Activated CD4-positive, alpha-beta T cell treated with anti-CD3 and anti-CD28 coated beads, Interleukin-2, Interleukin-6, amounts not matched to agents 100 ng/mL and 50 ng/mL, durations not matched to agents 16 hours and 8 hours (primary cell): Measurements from ENCODE around the gene CCDC57.

Source experiments
- DNase-seq: peaks from one replicate; pipeline ENCODE4 v3.0.0-alpha.2; 2020

Gene CCDC57

DNA sequence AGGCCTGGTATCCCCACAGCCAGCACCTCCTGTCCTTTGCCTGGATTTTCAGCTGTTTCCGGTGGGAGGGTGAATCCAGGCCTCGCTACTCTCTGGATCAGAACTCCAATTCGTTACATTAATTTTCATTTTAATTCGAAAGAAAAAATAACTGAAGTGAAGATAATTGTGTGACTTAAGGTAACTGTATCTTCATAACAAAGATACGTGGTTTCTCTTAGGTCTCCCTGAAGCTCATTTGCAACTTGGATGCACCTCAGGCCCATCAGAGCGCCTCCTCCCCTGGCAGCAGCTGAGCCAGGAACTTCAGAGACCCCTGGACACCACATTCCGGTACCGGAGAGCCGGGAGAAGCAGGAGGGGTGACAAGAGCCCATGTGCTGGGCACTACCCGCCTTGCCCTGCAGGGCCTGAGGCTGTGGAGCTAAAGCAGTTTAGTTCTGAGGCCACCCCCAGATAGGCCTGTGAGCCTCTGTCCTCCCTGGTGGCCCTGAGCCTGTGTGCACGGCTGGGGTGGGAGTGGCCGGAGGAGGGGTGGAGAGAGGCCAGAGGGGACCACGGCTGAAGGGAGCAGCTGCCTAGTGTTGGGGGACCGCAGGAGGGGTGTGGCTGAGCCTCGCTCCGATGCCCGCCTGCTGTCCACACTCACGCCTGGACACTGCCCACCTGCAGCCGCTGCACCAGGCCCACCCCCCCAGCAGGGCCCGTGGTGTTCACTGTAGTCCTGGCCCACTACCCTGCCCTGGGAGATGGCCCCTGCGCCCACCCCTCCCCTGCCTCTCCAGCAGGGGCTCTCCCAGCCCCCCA lies 135.7 kb downstream of the CCDC57 start:
- DNase-seq, result no peak

DNA sequence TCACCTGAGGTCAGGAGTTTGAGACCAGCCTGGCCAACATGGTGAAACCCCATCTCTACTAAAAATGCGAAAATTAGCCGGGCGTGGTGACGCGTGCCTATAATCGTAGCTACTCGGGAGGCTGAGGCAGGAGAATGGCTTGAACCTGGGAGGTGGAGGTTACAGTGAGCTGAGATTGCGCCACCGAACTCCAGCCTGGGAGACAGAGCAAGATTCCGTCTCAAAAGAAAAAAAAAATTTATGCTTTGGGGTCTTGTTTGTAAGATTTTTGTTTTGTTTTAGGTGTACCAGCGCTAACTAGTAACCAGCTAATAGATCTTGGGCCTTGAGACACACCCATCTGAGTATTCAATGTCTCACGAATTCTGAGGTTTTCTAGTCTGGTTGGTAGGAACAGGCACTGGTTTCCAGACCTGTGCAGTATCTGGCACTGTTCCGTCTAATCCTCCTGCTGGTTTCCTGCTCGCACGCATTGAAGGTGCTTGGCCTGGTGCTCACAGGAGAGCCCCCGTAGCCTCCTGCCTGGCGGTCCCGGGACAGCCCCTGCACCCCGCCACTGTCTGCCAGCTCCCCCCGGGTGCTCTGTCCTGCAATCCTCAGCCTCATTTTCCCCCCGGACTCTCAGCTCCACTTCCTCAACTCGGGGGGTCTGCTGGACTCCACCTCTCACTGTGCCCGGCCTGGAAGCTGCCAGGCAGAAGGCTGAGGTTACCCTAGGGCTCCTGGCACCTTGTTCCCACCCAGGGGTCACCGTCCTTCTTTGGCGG lies 136.4 kb downstream of the CCDC57 start:
- no peak for DNase-seq

DNA sequence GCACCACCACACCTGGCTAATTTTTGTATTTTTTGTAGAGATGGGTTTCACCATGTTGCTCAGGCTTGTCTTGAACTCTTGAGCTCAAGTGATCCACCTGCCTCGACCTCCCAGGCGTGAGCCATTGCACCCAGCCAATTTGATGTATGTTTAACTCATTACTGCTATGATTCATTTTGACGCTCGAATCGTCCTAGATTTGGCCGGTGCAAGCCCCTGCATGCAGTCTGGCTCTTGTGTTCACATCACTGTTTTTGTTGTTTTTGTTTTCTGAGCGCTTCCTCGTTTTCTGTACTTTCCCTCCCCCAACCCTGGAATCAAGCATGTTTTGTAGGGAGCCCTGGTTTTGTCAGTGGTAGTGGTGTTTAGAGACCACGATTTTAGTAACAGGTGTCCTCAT lies 139.2 kb downstream of the CCDC57 start:
- no peak for DNase-seq

- DNase-seq, result no peak
These were observed 139.8 kb downstream of the CCDC57 start for GRCh38 chr17:82072827-82073226.

DNA sequence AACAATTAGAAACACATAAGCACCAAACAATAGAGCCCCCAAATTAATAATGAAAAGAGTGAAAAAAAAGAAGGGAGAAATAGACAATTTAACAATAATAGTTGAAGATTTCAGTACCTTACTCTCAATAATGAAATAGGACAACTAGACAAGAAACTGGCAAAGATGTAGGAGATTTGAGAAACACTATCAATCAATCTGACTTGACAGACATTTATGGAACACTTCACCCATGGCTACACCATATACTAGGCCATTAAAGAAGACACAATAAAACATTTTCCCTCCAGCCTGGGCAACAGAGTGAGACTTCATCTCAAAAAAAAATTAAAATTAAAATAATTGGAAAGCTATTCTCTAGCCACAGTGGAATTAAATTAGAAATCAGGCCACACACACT lies 142.0 kb downstream of the CCDC57 start:
- DNase-seq, result no peak

DNA sequence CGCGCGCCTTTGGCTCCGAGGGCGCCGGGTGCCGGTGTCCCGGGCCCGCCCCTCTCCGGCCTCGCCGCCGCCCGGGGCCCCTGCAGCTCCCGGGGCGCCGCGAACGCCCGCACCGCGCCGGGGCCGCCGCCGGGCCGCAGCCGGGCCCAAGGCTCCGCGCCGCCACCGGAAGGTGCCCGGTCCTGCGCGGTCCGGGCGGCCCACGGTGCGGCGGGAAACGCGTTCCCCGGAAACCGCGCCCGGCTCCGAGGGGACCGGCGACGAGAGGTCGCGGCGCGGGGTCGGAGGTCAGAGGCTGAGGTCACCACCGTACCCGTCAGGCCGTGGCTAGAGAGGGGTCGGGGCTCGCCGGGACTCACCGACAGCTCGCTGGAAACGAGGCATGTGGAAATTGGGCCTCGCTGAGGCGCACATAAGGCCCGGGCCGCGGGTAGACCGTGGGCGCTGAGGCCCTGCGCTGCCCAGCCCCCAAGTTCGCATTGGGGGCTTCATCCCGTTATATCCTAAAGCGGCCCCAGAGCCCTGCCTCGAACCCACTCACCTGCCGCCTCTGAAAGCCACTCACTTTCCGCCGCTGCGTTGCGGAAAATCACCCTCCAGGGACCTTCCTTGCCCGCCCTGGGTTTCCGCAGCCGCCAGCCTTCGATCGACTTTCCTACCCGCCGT lies 146.9 kb downstream of the CCDC57 start, which contains the start of gene DUS1L:
TSS of gene DUS1L (minus strand) at position 167 of the 666 bp plus-strand sequence. CDS start 745 bp downstream, outside the sequence.
- DNase-seq, result peak; percentile 82

- DNase-seq, result no peak
These were observed 147.4 kb downstream of the CCDC57 start for GRCh38 chr17:82065193-82065637.

DNA sequence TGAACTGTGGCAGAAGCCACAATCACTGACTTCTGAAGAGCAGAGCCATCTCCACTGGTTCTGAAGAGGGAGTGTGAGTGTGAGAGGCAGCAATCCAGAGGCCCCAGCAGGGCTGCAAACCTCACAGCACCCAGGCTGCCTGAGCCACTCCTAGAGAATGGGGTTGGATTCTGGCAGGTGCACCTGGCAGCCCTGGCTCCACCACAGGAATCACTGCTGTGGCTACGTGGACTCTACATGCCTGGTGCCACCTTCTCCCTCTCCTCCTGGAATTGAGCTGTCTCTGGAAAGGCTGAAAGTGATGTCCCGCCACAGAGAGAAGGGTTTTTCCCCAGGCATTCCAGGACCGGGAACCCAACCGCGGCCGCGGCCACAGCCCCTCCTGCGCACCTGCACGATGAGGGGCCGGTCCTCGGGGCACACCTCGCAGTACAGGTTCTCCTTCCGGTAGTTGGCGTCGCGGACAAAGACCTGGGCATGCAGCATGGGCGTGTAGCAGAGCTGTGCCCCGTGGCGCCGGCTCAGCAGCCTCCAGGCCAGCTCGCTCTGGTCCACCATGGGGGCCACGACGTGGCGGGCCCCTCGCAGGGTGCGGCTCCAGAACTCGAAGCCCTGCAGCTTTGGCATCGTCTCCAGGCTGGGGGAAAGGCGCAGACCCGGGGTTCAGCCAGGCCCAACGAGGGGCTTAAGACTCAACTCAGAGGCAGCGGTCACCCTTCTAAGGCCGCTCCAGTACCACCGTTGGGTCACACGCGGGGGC lies 148.0 kb downstream of the CCDC57 start:
- DNase-seq, result no peak

GRCh38 chr17:82063424-82064415 lies 148.9 kb downstream of the CCDC57 start:
- no peak for DNase-seq

- DNase-seq, result no peak
These were observed 149.7 kb downstream of the CCDC57 start for GRCh38 chr17:82062984-82063368.

GRCh38 chr17:82062076-82062983 lies 150.3 kb downstream of the CCDC57 start:
- DNase-seq, result no peak

DNA sequence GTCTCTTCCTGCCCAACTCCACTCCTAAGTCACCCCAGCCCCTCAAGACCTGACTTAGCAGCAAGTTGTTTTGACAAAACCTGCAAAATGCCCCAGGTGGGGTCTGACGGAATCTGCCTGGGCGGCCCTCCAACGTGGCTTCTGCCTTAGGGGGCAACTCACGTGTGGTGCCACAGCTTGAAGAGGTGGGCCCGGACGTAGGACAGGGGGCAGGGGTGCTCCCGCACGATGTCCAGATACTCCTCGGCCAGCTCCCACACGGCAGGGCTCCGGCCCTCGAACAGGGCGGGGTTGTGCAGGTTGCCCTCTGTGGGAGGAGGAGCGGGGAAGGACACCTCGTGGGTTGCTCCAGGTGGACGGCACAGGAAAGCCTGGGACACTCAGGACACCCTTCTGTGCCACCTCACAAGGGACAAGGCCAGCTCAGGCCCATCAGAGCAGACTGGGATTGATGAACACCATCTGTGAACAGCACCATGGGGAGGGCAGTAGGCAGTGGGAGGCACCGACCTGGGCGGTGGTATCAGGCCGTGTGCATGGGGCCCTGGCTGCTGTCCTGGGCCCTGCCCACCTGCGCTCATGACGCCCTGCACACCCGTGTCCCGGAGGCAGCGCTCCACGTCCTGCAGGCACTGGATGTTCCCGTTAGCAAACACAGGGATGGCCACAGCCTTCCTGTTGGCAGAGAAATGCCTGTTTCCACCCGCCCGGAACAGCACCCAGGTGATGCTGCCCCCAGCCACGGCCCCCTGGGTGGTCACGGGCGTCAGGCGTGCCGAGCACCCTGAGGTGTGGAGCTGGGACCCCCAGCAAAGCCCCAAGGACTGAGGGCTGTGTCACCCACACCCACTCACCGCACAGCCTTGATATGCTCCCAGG lies 151.4 kb downstream of the CCDC57 start:
- DNase-seq, result no peak

DNA sequence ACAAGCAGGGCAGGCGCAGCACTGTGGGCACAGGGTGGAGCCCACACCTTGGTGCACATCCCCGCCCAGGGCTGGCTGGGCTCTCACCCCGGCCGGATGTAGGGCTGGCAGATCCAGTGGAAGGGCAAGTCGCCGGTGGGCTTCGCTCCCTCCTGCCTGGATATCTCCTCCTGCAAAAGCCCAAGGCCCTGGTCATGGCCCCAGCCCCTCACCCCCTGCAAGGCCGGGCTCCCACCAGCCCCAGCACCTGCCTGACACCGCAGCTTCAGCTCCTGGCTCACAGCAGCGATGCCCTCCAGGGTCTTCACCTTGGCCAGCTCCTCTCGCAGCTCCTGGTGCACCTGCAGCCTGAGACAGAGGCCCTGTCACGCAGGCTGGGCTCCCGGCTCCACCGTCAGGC lies 152.0 kb downstream of the CCDC57 start:
- DNase-seq, result no peak

GRCh38 chr17:82060001-82060380 lies 152.7 kb downstream of the CCDC57 start:
- no peak for DNase-seq

DNA sequence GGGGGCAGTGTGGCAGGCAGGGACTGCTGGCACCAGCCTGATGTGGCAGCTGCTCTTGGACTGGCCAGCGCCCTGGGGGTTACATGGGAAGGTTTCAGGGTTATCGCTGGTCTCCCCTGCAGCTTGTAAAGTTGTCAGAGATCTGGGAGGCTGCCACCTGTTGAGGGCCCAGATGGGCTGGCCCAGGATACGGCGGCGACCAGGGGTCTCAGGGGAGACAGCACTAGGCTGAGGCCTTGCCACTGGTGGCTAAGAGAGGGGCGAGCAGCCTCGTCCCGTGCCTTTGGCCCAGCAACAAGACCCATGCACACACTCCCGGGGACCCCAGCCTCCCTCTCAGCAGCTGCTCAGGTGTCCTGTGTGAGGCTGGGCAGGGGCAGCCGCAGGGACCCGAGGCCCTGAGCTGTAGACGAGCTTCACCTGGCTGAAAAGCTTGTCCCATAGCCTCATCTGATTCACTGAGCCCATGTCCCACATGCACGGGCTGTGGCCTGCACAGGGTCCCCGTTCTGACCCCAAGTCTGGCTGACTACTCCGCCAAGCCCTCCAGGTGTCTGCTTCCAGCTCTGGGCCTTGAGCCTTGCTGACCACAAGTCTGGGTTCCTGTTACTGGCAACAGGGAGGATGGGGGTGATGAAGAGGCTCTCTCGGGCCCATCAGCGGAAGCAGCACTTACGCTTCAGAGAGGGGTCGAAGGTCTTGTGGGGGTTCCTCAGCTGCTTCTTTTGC lies 153.2 kb downstream of the CCDC57 start:
- DNase-seq, result no peak

DNA sequence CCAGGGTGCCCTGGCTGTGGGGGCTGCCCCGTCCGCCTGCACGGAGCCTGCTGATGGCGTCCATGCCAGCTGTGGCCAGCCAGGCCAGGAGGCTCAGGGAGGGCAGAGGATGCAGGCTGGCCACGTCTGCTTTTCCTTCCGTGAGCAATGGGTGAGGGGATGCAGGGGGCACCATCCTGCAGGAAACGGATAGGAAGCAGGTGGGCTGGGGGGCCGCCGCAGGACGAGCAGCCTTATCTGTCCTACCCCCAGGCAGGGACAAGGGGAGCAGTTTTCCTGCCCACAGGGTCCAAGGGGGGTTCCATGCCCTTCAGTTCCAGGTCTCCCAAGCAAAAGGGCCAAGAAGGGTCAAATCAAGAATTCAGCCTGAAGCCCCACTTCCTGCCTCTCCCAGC lies 153.8 kb downstream of the CCDC57 start:
- DNase-seq, result no peak

DNA sequence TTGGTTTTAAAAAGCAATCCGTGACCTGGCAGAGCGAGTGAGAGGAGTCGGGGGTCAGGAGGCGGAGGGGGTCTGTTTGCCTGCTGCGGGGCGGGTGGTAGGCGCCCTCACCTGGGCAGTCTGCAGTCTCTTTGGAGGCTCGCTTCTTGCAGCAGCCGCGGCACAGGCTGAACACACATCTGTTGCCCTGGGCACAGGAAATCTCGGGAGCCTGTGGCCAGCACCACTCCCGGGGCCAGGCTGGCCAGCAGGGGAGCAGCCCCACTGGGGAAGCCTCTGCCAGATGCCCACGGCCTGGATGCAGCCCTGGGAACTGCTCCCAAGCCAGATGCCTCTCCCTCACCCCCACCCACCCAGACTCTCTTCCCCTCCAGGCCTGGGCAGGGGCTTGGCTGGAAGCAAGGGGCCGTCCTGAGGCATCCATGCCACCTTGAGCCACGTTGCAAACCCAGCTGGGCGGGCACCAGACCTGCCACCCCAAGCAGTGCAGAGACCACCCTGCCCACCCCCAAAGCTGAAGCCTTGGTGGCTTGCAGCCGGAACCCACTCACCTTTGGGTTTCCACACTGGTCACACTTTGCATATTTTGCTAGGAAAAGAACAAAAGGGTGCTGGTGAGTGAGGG lies 154.3 kb downstream of the CCDC57 start:
- DNase-seq, result no peak
